Activated CD4-positive, alpha-beta T cell treated with anti-CD3 and anti-CD28 coated beads, Interleukin-2, Interleukin-6, amounts not matched to agents 100 ng/mL and 50 ng/mL, durations not matched to agents 16 hours and 8 hours (primary cell): ENCODE data around the gene KCNK7.

Experiments
- DNase-seq: peaks from one replicate; pipeline ENCODE4 v3.0.0-alpha.2; 2020

The KCNK7 gene

DNA sequence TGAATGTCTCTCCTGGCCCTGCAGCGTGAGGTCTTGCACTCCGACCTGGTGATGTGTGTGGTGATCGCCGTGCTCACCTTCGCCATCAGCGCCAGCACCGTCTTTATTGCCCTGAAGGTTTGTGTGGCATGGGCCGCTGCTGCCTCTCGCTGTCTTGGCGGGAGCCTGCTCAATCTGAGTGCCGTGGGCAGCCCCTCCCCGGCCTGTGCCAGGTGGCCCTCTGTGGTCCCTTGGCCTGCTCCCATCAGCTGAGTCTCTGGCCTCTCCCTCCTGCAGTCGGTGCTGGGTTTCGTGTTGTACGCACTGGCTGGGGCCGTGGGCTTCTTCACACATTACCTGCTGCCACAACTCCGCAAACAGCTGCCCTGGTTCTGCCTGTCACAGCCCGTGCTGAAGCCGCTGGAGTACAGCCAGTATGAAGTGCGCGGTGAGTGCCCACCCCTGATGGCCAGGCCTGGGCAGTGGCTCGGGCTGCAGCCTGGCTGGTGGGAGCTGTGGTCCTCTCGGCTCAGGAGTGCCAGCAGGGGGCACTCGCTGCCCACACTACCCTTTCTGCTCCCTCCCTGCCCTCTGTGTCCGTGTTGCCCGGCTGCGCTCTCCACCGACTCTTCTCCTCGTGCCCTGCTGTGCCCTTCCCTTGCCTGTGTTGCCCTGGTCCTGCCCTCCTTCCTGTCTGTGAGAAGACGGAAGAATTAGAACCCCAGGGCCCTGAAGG, 30.2 kb upstream of the KCNK7 start:
- DNase-seq, result peak; percentile 46

DNA sequence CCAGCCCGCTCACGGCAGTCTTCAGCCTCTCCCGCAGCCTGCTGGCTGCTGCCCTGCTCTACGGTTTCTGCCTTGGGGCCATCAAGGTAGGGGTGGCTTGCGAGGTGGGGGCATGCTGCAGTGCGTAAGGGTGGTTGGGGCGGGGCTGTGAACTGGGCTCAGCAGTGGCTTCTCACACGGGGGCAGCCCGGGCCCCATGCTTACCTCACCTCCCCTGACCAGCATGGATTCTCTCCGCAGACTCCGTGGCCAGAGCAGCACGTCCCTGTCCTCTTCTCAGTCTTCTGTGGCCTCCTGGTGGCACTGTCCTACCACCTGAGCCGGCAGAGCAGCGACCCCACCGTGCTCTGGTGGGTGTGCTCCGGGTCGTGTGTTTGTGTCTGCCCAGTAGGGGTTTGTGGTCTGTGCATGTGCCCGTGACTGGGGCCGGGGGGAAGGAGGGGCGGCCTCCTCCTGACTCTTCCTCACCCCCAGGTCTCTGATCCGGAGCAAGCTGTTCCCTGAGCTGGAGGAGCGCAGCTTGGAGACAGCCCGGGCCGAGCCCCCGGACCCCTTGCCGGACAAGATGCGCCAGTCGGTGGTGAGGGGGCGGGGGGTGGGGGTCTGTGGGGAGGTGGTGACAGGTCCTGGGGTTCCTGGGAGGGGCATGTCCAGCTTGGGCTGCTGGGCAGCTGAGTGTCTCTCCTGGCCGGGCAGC, 29.5 kb upstream of the KCNK7 start:
- no peak for DNase-seq

DNA sequence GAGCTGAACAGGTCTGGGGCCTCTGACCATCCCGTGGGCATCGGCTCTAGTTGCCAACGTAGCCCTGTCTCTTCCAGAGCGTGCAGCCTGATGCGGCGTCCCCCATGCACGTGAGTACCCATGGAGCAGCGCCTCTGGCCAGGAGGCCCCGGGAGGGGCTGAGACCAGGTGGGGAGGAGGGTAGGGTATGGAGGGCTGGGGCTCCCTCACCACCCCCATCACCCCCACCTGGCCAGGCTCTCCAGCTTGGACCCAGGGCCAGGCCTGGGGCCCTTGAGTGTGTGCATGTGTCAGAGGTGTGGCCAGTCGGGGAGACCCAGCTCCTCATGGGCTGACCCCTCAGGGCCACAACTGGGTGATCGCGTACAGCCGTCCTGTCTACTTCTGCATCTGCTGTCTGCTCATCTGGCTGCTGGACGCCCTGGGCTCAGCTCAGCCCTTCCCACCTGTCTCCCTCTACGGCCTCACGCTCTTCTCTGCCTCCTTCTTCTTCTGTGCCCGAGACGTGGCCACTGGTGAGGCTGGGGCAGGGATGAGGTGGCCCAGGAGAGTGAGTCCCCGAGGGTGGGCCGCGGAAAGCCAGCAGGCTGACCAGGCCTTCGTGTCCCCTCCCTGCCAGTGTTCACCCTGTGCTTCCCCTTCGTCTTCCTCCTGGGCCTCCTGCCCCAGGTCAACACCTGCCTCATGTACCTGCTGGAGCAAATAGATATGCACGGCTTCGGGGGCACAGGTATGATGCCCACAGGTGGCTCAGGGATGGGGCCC, 28.4 kb upstream of the KCNK7 start:
- no peak for DNase-seq

DNA sequence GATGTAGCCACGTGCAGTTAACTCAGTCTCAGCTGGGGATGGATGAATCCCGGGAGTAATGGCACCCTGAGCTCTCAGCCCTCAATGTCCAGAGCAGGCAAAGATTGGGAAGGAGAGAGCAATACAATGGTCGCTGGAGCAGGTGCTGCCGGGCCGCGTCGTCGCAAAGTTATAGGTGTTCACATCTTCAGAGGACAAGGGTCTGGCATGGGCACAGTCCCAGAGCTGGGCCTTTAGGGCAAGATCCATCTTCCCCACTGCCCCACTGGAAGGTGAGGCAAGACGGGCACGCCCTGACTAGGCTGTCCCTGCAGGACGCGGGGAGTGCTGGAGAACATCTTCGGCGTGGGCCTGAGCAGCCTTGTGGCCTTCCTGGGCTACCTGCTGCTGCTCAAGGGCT, 27.6 kb upstream of the KCNK7 start:
- DNase-seq, result no peak

DNA sequence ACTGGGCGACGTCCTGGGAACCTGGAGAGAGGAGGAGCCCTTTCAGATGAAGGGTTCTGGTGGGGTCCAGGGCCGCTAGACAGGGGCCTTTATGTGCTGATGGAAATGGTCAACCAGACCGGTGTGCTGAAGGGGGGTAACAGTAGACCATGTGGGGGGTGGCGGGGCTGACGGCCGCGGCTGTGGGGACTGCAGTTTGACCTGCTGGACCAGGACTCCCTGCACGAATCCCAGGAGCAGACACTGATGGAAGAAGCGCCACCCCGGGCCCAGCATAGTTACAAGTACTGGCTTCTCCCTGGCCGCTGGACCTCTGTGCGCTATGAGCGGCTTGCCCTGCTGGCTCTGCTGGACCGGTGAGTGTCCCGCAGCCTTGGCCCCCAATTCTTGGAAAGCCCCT, 26.4 kb upstream of the KCNK7 start:
- no peak for DNase-seq

DNA sequence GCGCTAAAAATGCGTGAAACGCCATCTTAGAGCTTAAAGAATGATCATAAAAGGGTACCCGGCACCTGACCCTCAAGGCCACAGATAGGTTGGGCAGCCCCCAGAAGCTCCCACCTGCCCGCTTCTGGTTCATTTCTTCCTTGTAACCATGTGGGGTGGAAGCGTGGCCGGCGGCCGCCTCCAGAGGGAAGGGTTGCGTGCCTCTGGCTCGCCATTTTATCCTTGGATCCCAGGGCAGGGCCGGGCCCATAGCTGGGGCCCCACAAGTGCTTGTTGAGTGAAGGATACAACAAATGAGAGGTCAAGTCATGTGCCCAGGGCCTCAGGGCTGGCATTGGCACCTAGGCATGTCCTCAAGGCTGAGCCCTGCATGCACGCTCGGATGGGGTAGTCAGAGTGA, 25.9 kb upstream of the KCNK7 start:
- DNase-seq, result no peak

DNA sequence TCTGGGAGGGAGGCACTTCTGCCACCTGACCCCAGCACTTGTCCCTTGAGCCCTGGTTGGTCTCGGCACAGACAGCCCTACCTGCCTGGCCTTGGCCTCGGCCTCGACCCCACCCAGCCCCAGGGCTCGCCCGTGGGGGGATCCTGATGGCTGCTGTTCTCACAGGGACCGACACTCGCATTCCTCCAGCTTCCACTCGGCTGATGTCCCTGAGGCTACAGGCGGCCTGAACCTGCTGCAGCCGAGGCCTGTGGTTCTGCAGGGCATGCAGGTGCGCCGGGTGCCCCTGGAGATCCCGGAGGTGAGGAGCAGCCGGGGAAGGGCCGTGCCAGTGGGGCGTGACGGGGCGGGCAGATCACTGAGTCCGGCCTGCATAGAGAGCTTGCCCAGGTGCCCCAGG, 25.1 kb upstream of the KCNK7 start:
- DNase-seq, result no peak

DNA sequence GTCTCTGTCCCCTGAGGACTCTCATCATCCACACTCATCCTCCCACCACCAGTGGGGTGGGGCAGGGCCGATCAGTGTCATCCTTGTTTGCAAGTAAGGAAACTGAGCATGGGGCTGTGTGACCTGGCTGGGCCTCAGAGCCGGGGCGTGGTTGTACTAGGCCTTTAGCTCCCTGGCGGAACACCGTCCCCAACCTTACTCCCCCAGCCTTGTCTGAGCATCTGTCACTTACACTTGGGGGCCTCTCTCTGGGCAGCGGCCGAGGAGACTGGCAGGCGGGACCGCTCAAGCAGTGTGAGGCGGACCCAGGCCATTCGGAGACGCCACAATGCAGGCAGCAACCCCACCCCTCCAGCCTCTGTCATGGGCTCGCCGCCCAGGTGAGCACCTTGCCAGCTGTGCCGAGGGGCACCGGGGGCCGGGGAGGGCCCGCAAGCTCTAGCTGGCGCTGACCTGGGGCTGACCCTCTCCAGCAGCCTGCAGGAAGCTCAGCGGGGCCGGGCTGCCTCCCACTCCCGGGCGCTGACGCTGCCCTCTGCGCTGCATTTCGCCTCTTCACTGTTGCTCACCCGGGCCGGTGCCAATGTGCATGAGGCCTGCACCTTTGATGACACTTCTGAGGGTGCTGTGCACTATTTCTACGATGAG, 23.8 kb upstream of the KCNK7 start:
- DNase-seq, result no peak

DNA sequence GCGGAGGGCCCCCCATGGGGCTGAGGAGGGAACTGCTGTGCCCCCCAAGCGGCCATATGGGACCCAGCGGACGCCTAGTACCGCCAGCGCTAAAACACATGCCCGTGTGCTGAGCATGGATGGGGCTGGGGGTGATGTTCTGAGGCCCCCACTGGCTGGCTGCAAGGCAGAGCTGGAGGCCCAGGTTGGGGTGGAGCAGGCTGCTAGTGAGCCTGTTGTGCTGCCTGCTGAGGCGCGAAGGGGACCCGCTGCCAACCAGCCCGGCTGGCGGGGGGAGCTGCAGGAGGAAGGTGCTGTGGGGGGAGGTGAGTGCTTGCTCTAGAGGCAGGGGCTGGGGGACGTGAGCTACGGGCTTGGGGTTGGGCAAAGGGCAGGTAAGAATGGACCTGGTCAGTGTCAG, 23.2 kb upstream of the KCNK7 start:
- DNase-seq, result no peak

DNA sequence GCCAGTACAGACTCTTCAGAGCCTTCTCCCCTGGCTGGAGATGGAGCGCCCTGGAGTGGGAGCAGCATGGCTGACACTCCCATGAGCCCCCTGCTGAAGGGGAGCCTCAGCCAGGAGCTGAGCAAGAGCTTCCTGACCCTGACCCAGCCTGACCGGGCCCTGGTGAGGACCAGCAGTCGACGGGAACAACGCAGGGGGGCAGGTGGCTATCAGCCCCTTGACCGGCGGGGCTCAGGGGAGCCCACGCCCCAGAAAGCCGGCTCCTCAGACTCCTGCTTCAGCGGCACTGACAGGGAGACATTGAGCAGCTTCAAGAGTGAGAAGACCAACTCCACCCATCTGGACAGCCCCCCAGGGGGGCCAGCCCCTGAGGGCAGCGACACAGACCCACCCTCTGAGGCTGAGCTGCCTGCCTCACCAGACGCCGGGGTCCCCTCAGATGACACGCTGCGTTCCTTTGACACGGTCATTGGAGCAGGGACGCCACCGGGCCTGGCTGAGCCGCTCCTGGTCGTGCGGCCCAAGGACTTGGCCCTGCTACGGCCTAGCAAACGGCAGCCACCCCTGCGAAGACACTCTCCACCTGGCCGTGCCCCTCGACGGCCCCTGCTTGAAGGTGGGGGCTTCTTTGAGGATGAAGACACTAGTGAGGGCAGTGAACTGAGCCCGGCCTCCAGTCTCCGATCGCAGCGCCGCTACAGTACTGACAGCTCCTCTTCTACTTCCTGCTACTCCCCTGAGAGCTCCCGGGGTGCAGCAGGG, 22.6 kb upstream of the KCNK7 start:
- DNase-seq, result no peak

DNA sequence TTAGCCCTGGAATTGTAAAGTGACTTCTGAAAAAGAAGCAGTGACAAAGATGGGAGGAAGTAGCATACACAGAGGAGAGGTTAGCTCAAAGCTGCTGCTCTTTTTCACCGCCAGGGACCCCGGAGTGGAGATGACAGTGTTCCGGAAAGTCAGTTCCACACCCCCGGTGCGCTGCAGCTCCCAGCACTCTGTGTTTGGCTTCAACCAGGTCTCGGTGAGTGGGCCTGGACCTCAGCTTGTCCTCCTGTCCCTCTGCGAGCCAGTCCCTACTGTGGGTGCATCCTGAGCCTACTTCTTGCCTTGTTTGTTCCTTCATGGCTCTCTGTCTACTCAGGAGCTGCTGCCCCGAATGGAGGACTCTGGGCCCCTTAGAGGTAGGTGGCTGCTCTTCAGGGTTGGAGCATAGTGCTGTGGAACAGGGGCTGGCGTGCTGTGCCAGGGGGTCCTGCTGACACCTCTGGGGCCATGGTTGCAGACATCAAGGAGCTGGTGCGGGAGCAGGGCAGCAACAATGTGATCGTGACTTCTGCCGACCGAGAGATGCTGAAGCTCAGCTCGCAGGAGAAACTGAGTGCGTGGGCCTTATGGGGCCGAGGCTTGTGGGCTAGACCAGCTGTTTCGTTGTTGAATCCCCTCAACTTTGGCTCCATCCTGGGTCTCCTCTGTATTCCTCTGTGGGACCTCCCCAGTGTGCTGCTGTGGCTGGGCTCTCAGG, 21.7 kb upstream of the KCNK7 start:
- DNase-seq, result no peak

DNA sequence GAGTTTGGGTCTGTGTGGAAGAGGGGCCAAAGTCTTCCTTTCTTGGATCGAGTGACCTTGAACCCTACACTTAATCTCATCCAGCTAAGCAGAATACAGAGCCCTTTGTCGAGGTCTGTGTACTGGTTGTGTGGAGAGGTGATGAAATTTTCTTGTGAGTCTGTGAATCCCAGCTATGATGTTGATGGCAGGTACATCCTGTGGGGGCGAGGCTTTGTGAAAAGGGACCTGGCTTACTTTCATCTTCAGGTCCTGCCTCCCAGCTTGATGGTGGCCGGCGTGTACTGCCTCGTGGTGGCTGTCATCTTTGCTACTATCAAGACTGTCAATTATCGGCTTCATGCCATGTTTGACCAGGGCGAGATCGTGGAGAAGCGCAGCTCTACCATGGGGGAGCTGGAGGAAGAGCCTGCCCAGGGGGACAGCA, 21.0 kb upstream of the KCNK7 start:
- DNase-seq, result peak; percentile 19

DNA sequence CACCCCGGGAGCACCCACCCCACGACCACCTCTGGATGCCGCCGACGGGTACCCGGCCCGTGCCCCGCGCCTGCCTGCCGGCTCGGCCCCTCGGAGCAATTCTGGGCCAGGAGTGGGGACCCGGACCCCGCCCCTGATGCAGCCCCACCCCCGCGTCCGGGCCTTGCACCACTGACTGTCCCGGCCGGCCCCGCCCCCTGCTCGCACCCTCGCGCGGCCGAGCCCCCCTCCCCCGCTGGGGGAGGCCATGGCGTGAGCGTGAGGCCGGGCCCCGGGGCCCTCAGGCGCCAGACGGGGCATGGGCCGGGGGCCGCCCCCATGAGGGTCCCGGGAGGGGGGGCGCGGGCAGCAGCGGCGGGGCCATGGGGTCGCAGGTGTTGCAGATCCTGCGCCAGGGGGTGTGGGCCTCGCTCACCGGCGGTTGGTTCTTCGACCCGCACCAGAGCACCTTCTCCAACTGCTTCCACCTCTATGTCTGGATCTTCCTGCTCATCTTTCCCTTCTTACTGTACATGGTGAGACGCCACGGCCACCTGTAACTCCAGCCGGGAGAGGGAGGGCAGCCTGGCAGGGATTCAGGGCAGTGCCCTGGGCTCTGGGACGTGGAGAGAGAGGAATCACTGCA, 20.5 kb upstream of the KCNK7 start:
- peak; percentile 71 for DNase-seq

DNA sequence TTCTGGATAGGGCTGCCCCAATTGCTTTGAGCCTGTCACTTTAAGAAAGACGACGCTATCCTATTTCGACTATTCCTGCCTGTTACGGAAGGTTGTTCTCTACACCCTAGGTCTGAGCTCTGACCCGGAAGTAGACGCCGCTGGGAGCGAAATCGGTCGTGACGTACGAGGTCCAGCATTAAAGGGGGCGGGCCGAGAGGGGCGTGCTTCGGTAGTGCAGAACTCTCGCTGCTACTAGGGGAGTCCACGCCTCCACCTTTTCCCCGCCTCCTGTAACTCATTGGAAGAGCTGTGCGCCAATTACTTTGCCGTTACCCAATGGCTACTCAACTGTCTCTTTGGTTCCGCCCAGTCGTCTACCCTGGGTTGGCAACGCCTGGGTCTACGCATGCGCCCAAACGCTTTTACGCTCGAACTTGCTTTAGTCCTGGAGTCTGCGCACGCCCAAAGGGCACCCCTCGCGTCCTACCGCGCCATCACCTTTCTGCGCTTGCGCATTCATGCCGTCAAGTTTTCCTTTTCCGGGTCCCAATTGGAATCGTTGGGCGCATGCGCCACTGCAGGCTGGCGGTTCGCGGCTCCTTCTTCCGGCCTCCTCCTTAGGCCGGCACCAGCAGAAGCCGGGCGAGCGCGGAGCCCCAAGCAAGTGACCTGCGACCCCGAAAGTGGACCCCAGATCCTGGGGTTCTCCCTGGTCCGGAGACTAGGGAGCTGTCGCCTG, 19.8 kb upstream of the KCNK7 start, which contains the start of gene PCNX3:
PCNX3 (plus strand) TSS at position 548 of the 721 bp plus-strand sequence. CDS start 536 bp downstream, outside the sequence.
- peak; percentile 100 for DNase-seq

DNA sequence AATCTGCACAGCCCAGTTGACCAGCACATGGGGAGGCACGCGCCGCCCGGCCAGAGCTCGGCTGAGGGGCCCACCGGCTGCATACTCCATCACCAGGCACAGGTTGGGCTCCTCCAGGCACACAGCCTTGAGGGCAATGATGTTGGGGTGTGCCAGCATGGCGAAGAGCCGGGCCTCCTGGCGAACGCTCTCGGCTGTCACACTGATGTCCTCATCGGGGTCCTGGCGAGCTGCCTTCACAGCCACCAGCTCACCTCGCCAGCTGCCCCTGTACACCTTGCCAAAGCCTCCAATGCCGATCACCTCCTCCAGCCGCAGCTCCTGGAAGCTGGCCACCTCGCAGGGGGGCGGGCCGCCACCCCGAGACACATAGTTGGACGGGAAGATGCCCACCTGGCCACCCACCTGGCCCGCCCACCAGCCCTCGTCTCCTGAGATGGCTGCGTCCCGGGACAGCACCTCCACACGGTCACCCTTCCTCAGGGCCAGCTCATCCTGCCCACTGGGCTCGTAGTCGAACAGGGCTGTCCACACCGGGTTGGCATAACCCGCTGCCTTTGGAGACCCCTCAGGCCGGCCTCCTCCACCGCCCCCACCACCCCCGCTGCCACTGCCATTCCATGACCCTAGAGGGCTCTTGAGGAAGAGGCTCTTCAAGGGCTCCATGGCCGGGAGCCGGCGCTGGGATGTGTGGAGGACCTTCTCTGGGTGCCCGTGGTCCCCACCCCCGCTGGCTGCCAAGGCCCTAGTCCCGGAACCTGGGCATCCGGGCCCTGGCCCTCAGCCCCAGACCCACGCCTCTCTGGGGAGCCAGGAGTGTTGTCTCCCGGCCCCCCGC, 17.7 kb upstream of the KCNK7 start:
- no peak for DNase-seq

DNA sequence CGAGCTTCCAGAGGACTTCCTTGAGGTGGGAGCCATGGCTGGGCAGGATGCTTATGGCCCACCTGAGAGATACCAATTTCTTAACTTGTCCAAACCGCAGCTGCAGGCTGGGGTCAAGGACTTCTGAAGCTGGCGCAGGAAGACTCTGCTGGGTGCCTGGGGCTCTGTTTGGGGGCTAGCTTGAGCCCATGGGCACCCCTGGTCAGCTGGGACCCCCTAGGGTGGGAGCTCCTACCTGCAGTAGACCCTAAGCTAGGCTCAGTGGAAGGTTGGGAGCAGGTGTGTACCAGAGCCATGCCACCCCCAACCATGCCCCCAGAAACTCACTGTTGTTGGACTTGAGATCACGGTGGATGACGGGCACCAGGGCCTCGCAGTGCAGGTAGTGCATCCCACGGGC, 17.1 kb upstream of the KCNK7 start:
- no peak for DNase-seq

DNA sequence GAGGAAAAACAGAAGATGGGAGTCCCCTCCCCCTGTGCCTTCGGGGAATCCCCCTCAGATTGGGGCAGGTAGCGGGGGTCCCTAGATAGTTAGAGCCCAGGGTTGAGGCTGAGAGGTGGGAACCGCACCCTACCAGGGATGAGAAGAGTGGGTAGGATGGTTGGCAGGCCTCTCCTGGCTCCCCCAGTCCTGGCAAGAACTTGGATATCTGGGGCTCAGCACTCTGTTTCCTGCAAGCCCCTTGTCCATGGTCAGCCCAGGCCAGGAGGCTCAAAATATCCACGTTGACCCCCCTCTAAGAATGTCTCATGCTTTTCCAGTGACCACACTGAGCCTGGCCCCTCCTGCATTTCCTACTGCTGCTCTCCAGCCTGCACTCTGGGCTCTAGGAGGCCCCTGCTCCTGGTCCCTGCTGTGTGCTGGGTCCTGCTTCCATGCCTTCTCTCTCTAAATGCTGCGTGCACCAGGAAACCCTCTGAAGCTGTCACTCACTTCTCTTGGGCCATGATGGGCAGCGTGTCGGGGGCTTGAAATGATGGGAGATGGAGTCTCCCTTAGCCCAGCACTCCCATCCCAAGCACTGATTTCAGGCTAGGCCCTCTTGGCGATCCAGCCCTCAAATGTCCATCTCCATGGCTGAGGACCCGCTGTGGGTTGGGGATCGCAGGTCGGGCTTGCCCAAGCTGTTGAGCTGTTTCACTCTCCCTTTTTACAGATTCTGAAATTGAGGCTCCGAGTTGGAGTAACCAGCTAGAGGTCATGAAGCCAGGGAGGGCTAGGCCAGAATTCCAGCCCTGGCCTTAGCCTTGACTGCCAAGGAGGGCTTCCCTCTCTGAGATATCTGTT, 16.4 kb upstream of the KCNK7 start:
- DNase-seq, result no peak

DNA sequence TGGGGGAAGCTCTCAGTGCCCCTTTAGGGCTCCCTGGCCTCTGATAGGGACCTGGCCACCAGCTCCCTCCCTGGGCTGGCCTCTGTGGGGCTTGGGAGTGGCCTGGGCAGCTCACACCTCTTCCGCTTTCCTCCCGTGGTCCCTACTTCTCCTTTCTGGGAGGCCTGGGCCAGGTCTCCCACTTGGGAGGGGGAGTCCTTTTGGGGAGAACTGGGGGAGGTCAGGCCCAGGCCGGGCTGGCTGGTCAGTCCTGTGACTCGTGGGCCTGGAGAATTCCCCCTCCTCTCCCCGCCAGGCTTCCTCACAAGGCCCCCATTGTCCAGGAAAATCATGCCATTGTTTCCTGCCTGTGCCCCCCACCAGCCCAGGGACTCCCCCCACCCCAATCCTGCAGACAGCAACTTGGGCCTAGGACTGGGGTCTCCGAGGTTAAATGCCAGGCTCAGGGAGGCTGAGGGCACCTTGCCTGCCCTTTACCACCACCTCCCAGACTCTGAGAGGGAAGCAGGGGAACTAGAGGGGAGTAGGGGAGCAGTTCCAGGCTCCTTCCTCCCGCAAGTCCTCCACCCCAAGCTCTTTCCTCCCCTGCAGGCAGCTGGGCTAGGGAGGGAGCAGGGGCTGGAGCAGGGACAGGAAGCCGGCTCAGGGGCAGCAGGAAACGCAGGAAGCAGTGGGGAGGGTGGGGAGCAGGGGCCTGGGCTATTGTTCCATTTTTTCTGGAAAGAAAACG, 15.6 kb upstream of the KCNK7 start:
- no peak for DNase-seq
